ENCODE measurements around the gene EEF2KMT. TPM values are rescaled to one million over a fixed set of nuclear protein-coding genes. Genes with fewer than 3 reads are reported as not detected.

Gene EEF2KMT
- polyA plus RNA-seq, 1 of the 3 experiments (the other 2 are of a cell fraction) = 12.9 TPM

DNA sequence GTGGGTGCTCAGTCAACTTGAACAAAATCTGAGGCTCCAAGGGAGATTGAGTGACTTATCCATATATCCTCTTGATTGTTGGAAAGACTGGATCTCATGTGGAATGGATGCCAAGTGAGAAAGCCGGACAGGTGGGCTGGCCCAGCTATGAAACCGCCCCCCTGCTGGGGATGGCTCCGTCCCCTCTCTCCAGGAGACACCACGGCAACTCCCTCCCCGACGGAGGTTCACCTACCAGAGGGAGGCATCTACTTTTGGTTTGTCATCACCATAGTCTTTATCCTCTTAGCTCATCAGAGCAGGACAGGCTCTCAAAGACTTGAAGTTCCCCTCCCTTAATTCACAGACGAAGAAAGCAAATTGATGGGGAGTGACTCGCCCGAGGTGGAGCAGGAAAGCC is 27.7 kb downstream of the EEF2KMT start:
- no peaks in the 10 kb centered on the region for H4K20me1 ChIP-seq (ENCODE audit: insufficient read depth)
- peaks cover 4 to 6% of the 10 kb centered on the region in 2 experiments; a peak in 1 of 4 replicates for H3K4me1 ChIP-seq (ENCODE audit: control insufficient read depth in 1 of 2, insufficient read depth in 2 of 2, low read depth in 1 of 2, low read length in 1 of 2)
- H2AFZ ChIP-seq (ENCODE audit: low read depth) = no peak overlapping the region
- H3K27ac ChIP-seq (ENCODE audit: low read depth in 2 of 2, low read length in 1 of 2) = no peak overlapping the region
- no peaks in the 10 kb centered on the region for H3K9me2 ChIP-seq
- H3F3A ChIP-seq (replicated peaks; ENCODE audit: insufficient read depth) = no peaks in the 10 kb centered on the region
- peaks cover 8% of the 10 kb centered on the region; the same call in 1 of the 2 replicates for H3K27me3 ChIP-seq (ENCODE audit: insufficient read depth)
- no peak for DNase-seq
- H3K4me2 ChIP-seq = no peak overlapping the region
- H3K4me3 ChIP-seq (ENCODE audit: low read depth in 2 of 2, low read length in 1 of 2) = no peak overlapping the region
- POLR2A ChIA-PET = no interaction called here
- no peaks in the 10 kb centered on the region for H3K9me3 ChIP-seq
- 85% methylated on average over 9 of the region's 9 CpGs for WGBS (ENCODE audit: low lambda C conversion rate)
- H3K79me2 ChIP-seq (ENCODE audit: insufficient read depth) = peaks cover 20% of the 10 kb centered on the region; the same call in 1 of the 2 replicates
- no peak overlapping the region for H3K9ac ChIP-seq
- TF ChIP-seq, protein P1, sequence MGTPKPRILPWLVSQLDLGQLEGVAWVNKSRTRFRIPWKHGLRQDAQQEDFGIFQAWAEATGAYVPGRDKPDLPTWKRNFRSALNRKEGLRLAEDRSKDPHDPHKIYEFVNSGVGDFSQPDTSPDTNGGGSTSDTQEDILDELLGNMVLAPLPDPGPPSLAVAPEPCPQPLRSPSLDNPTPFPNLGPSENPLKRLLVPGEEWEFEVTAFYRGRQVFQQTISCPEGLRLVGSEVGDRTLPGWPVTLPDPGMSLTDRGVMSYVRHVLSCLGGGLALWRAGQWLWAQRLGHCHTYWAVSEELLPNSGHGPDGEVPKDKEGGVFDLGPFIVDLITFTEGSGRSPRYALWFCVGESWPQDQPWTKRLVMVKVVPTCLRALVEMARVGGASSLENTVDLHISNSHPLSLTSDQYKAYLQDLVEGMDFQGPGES (IDR thresholded peaks at IDR 0.05; ENCODE audit: low read depth, low read length) = no peak
- TF ChIP-seq, protein P2, sequence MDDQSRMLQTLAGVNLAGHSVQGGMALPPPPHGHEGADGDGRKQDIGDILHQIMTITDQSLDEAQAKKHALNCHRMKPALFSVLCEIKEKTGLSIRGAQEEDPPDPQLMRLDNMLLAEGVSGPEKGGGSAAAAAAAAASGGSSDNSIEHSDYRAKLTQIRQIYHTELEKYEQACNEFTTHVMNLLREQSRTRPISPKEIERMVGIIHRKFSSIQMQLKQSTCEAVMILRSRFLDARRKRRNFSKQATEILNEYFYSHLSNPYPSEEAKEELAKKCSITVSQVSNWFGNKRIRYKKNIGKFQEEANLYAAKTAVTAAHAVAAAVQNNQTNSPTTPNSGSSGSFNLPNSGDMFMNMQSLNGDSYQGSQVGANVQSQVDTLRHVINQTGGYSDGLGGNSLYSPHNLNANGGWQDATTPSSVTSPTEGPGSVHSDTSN (IDR thresholded peaks at IDR 0.05) = no peak
- TF ChIP-seq NRF1 (IDR thresholded peaks at IDR 0.05; ENCODE audit: low read depth, low read length) (no peak), GABPA (IDR thresholded peaks at IDR 0.05; ENCODE audit: low read depth) (no peak), EZH2phosphoT487 (IDR thresholded peaks at IDR 0.05; ENCODE audit: borderline replicate concordance, low read depth) (no peak), FOSL2 (IDR thresholded peaks at IDR 0.05; ENCODE audit: borderline replicate concordance, low read depth) (no peak), JUND (IDR thresholded peaks at IDR 0.05) (no peak), FOXM1 (IDR thresholded peaks at IDR 0.05; ENCODE audit: low read depth) (no peak), TEAD4 (IDR thresholded peaks at IDR 0.05; ENCODE audit: borderline replicate concordance, insufficient read depth) (no peak), SMC3 (IDR thresholded peaks at IDR 0.05; ENCODE audit: low read depth, low read length) (no peak)
- TF ChIP-seq, protein P3, sequence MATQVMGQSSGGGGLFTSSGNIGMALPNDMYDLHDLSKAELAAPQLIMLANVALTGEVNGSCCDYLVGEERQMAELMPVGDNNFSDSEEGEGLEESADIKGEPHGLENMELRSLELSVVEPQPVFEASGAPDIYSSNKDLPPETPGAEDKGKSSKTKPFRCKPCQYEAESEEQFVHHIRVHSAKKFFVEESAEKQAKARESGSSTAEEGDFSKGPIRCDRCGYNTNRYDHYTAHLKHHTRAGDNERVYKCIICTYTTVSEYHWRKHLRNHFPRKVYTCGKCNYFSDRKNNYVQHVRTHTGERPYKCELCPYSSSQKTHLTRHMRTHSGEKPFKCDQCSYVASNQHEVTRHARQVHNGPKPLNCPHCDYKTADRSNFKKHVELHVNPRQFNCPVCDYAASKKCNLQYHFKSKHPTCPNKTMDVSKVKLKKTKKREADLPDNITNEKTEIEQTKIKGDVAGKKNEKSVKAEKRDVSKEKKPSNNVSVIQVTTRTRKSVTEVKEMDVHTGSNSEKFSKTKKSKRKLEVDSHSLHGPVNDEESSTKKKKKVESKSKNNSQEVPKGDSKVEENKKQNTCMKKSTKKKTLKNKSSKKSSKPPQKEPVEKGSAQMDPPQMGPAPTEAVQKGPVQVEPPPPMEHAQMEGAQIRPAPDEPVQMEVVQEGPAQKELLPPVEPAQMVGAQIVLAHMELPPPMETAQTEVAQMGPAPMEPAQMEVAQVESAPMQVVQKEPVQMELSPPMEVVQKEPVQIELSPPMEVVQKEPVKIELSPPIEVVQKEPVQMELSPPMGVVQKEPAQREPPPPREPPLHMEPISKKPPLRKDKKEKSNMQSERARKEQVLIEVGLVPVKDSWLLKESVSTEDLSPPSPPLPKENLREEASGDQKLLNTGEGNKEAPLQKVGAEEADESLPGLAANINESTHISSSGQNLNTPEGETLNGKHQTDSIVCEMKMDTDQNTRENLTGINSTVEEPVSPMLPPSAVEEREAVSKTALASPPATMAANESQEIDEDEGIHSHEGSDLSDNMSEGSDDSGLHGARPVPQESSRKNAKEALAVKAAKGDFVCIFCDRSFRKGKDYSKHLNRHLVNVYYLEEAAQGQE (IDR thresholded peaks at IDR 0.05; ENCODE audit: low read depth, low read length) = no peak
- H3K36me3 ChIP-seq (replicated peaks in 1 of 2; ENCODE audit: control insufficient read depth in 1 of 2, insufficient read depth in 2 of 2, low read length in 1 of 2) = no peaks in the 10 kb centered on the region
- CTCF ChIA-PET = interaction anchor here (1.1 kb wide), 1 partner anchor 33 kb away, joined by 3 read pairs; no protein-coding TSS in a partner anchor

DNA sequence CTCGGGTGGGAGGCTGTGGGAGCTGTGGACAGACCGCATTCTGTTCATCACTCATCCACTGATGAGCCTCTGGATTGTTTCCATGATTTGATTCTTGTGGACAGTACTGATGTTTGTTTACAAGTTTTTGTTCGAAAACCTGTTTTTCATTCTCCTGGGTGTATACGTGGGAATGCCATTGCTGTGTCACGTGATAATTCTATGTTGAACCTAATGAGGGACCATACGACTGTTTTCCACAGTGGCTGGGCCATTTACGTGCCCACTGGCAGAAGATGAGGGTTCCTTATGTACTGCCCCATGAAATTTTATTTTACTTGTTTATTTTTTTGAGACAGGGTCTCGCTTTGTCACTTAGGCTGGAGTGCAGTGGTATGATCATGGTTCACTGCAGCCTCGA is 28.5 kb downstream of the EEF2KMT start:
- WGBS (ENCODE audit: low lambda C conversion rate) = 42% methylated on average over 9 of the region's 9 CpGs
- CTCF ChIA-PET = no interaction called here
- TF ChIP-seq RFX5 (IDR thresholded peaks at IDR 0.05; ENCODE audit: low read length) = no peak
- no peak for TF ChIP-seq FOXM1 (IDR thresholded peaks at IDR 0.05; ENCODE audit: low read depth)
- no peak for TF ChIP-seq TCF12 (IDR thresholded peaks at IDR 0.05)
- TF ChIP-seq FOXJ3 (CRISPR knock-in tag; IDR thresholded peaks at IDR 0.05) = no peak
- TF ChIP-seq, protein P4, sequence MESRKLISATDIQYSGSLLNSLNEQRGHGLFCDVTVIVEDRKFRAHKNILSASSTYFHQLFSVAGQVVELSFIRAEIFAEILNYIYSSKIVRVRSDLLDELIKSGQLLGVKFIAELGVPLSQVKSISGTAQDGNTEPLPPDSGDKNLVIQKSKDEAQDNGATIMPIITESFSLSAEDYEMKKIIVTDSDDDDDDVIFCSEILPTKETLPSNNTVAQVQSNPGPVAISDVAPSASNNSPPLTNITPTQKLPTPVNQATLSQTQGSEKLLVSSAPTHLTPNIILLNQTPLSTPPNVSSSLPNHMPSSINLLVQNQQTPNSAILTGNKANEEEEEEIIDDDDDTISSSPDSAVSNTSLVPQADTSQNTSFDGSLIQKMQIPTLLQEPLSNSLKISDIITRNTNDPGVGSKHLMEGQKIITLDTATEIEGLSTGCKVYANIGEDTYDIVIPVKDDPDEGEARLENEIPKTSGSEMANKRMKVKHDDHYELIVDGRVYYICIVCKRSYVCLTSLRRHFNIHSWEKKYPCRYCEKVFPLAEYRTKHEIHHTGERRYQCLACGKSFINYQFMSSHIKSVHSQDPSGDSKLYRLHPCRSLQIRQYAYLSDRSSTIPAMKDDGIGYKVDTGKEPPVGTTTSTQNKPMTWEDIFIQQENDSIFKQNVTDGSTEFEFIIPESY (IDR thresholded peaks at IDR 0.05; ENCODE audit: borderline replicate concordance, low read depth) = no peak
- TF ChIP-seq, protein P5, sequence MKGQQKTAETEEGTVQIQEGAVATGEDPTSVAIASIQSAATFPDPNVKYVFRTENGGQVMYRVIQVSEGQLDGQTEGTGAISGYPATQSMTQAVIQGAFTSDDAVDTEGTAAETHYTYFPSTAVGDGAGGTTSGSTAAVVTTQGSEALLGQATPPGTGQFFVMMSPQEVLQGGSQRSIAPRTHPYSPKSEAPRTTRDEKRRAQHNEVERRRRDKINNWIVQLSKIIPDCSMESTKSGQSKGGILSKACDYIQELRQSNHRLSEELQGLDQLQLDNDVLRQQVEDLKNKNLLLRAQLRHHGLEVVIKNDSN (IDR thresholded peaks at IDR 0.05; ENCODE audit: borderline replicate concordance, low read depth) = no peak
- no peak for TF ChIP-seq FOSL2 (IDR thresholded peaks at IDR 0.05; ENCODE audit: borderline replicate concordance, low read depth)
- TF ChIP-seq GABPA (IDR thresholded peaks at IDR 0.05; ENCODE audit: low read depth) = no peak

More for the DNA sequence above, 28.5 kb downstream of the EEF2KMT start:
- Histone ChIP-seq H3K79me2 (ENCODE audit: insufficient read depth) (peaks cover 15% of the 10 kb centered on the region; the same call in 1 of the 2 replicates), H2AFZ (ENCODE audit: low read depth) (no peak overlapping the region), H3K9me3 (no peaks in the 10 kb centered on the region), H4K20me1 (ENCODE audit: insufficient read depth) (no peaks in the 10 kb centered on the region), H3K4me2 (no peak overlapping the region), H3K4me3 (ENCODE audit: low read depth in 2 of 2, low read length in 1 of 2) (no peak overlapping the region), H3K4me1 (ENCODE audit: control insufficient read depth in 1 of 2, insufficient read depth in 2 of 2, low read depth in 1 of 2, low read length in 1 of 2) (peaks cover 4 to 6% of the 10 kb centered on the region in 2 experiments; a peak in 1 of 4 replicates), H3K27me3 (ENCODE audit: insufficient read depth) (peaks cover 15% of the 10 kb centered on the region; the same call in 1 of the 2 replicates), H3K9ac (no peak overlapping the region), H3K27ac (ENCODE audit: low read depth in 2 of 2, low read length in 1 of 2) (no peak overlapping the region), H3F3A (replicated peaks; ENCODE audit: insufficient read depth) (no peaks in the 10 kb centered on the region), H3K36me3 (replicated peaks in 1 of 2; ENCODE audit: control insufficient read depth in 1 of 2, insufficient read depth in 2 of 2, low read length in 1 of 2) (no peaks in the 10 kb centered on the region), H3K9me2 (no peaks in the 10 kb centered on the region)
- DNase-seq = no peak
- POLR2A ChIA-PET = no interaction called here
